ENCODE data around the gene SLC6A16.
"Not testable (repeated sequence)": the region's sequence is repeated elsewhere in the genome, so short reads cannot be mapped to it uniquely, and the experiment has no call there.

The SLC6A16 gene

DNA sequence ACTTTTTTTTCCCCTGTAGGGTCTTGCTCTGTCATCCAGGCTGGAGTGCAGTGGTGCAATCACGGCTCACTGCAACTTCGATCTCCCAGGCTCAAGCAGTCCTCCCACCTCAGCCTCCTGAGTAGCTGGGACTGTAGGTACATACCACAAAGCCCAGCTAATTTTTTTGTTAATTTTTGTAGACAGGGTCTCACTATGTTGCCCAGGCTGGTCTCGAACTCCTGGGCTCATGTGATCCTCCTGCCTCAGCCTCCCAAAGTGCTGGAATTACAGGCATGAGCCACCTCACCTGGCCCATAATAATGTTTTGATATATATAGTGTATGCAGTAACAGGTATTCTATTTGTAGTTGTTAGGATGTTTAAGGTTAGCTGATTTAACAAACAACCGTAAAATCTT lies 6.2 kb upstream of the SLC6A16 start:
- ATAC-seq, DNase-seq: not testable (repeated sequence)

DNA sequence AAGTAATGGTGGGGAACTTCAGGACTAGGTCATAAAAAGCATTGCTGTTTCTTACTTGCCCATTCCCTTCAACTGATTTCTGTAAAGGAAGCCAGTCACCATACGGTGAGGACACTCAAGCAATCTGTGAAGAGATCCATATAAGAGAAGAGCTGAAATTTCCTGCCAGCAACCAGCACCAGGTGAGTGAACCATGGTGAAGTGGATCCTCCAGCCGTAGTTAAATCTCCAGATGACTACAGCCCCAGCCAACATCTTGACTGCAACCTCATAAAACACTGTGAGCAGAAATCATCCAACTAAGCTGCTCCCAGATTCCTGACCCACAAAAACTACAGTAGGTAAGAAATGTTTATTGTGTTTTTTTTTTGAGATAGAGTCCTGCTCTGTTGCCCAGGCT lies 3.8 kb upstream of the SLC6A16 start:
- ATAC-seq, result no peak

DNA sequence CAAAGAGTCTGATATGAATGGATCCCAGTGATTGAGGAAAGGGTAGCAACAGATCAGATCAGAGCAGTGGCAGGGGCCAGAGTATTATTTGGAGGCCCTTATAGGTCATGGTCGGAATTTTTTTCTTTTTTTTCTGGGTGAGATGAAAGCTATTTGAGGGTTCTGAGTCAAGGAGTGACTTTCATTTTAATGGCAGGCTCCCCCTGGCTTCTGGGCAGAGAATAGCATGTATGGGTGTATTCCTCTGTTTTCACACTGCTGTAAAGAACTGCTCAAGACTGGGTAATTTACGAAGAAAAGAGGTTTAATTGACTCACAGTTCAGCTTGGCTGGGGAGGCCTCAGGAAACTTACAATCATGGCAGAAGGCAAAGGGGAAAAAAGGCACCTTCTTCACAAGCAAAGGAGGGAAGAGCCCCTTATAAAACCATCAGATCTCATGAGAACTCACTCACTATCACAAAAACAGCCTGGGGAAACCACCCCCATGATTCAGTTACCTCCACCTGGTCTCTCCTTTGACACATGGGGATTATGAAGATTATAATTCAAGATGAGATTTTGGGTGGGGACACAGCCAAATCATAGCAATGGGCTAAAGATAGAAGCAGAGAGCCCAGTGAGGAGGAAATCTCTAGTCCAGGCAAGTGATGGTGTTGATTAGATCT lies 3.0 kb upstream of the SLC6A16 start:
- ATAC-seq, result peak; percentile 46
- peak; percentile 61 for DNase-seq

More for the DNA sequence above, 3.8 kb upstream of the SLC6A16 start:
- DNase-seq, result no peak

DNA sequence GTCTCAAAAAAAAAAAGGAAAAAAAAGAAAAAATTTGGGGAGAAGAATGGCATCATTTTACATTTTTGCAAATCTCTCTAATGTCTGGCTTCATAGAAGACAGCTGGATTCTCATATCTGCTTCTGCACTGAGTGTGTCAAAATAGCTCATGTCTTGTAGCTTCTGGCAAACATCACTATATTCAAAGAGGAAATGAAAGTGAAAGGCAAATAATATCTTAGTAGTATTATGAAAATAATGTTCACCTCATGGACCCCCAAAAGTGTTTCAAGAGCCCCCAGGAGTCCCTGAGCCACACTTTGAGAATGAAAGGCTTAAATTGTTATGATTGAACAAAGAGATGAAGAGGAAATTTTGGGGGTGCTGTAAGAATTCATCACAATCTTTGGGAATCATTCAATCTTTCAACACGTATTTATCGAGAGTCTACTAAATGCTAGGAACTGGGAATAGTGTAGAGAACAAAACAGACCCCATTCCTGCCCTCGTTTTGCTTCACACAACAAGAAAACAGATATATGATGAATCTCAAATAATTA lies 1.2 kb upstream of the SLC6A16 start:
- no peak for ATAC-seq
- no peak for DNase-seq

DNA sequence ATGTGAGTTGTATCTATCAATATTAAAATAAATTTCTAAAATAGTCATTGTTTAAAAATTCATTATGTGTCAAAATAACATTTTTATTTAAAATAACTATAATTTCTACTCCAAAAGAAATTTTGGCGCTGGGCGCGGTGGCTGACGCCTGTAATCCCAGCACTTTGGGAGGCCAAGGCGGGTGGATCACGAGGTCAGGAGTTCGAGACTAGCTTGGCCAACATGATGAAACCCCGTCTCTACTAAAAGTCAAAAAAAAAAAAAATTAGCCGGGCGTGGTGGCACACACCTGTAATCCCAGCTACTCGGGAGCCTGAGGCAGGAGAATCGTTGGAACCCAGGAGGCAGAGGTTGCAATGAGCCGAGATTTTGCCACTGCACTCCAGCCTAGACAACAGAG lies 765 bp upstream of the SLC6A16 start:
- not testable (repeated sequence) for ATAC-seq, DNase-seq

DNA sequence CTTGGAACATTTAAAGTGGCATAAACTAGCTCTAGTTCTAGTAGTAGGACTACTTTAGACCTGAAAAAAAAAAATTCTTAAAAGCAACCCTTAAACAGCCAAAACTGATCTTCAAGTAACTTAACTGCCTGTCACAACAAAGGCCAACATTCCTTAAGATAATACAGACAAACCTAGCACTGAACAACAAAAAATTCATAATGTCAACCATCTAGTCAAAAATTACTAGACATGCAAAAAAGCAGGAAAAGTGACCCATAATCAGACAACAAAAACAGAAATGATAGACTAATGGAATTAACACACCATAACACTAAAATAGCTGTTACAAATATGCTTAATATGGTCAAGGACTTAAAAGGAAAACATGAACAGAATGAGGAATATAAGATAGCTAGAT lies 6.7 kb downstream of the SLC6A16 start:
- DNase-seq (no peak), ATAC-seq (no peak)

DNA sequence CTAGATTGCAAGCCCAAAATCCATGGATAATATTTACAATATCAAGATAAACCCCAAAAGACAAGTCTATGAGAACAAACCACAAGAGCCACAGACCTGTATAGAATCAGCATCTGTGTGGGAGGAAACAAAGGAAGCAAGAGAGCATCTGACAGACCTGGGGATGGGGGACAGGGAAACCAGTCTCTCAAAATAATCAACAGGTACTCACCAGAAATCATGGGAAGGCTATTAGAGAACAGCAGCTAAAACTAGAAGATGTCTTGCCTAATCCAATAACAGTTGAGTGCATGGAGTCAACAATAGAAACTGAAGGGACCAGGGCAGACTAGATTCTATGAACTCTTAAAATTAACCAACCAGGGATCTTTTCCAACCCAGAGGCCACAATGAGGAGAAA lies 8.7 kb downstream of the SLC6A16 start:
- ATAC-seq, result no peak
- DNase-seq, result no peak

DNA sequence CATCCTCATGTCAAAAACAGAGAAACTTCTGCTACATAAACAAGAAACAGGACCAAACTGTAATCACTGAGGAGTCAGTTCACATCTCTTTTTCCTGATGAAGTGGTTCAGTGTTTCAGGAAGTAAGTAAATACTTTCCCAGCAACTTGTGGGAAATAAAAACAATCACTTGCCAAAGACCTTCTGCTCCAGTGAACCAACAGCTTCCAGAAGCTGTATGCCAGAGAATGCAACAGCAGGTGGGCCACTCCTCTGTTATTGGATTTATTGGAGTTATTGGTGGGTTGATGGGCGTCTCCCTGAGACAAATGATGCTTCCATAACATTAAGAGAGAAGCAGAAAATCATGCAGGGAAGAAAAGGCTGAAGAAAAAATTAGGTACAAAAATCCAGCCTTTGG lies 9.9 kb downstream of the SLC6A16 start:
- ATAC-seq (no peak), DNase-seq (no peak)

DNA sequence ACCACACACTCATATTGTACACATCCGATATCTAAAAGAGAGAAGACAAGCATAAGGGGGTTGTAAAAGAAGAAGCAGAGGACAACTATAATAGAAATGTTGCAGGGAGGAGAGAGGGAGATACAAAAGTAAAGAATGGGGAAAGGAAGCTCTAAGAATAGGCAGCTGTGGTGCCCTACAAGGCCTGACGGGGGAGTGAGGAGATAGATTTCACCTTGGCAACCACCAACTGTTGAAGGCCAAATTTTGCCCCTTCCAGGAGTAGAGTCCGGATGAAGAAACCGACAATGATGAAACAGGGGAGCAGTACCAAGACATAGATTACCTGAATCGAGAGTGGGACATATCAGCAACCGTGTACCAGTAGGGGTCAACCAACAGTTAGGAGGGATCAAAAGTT lies 15.9 kb downstream of the SLC6A16 start:
- no peak for DNase-seq
- no peak for ATAC-seq

DNA sequence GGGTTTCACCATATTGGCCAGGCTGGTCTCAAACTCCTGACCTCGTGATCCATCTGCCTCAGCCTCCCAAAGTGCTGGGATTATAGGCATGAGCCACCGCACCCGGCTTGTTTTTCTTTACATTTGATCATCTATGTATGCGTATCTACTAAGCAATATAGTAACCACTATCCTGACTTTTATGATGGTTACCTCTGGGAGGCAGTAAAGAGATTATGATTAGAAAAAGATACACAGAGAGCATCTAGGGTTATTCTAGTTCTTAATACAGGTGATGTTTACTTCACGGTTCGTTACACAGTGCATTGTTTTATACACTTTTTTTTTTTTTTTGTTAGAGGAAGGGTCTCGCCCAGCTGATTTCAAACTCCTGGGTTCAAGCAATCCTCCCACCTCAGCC lies 18.3 kb downstream of the SLC6A16 start:
- not testable (repeated sequence) for DNase-seq, ATAC-seq

DNA sequence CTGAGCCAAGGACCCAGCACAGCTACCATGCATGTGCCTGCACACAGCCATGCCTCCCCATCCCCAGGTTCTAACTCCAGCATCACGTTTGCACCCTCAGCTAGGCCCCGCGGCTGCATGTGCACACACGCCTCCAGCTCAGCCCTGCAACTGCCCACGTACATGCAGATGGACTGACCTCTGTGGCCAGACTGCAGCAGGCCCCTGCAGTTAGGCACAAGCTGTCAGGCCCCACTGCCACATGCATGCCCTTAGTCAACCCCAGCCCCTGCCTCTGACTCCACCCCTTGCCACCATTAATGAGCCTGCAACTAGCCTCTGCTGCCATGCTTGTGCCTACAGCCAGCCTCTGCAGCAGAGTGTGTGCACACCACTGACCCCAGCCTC lies 23.1 kb downstream of the SLC6A16 start:
- ATAC-seq (no peak), DNase-seq (no peak)

DNA sequence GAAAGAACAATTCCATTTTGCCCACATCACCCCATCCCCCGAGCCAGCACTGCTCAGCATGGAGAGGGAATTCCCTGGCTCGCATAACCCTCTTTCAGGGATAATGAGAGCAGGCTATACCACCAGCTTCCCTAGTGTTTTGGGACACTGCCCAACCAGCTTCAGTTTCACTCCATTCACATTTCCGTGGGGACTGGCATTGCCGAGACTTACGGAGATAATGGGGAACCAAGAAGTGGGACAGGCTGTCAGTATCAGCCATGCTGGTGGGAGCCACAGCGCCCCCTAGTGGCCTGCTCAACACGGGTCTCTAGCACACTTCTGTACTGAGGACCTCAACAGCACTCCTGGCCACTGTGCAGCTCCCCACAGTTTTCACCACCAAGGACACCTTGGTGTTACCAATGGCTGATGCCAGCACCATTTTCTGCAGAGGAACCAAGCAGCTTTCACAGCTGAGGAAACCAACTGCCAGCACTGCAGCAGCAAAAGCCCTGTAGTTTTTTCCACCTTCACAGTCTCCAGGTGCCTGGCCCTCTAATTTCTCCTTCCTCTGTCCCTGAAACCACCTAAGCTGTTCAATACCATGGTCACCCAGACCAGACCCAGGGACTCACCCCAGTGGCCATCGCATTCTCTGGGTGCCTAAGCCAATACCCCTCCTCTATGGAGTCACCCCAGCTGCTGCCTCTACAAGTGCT lies 23.7 kb downstream of the SLC6A16 start:
- DNase-seq (peak; percentile 90), ATAC-seq (peak; percentile 100)

DNA sequence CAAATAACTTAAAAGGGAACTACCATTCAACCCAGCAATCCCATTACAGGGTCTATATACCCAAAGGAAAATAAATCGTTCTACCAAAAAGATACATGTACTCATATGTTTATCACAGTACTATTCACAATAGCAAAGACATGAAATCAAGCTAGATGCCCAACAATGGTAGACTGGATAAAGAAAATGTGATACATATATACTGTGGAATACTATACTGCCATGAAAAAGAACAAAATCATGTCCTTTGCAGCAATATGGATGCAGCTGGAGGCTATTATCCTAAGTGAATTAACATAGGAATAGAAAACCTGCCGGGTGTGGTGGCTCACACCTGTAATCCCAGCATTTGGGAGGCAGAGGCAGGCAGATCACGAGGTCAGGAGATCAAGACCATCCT lies 26.3 kb downstream of the SLC6A16 start:
- not testable (repeated sequence) for ATAC-seq, DNase-seq

DNA sequence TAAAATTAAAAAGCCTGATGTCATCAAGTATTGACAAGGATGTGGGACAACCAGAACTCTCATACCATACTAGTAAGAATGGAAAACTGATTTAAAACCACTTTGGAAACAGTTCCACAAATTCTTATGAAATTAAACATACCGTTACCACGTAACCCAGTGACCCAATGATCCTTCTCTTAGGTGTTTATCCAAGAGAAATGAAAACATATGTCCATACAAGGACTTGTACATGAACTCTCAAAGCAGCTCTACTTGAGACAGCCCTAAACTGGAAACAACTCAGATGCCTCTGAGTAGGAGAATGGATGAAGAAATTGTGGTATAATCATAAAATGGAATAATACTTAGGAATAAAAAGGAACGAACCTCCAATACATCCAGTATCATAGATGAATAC lies 27.6 kb downstream of the SLC6A16 start:
- ATAC-seq, result no peak
- DNase-seq, result no peak

DNA sequence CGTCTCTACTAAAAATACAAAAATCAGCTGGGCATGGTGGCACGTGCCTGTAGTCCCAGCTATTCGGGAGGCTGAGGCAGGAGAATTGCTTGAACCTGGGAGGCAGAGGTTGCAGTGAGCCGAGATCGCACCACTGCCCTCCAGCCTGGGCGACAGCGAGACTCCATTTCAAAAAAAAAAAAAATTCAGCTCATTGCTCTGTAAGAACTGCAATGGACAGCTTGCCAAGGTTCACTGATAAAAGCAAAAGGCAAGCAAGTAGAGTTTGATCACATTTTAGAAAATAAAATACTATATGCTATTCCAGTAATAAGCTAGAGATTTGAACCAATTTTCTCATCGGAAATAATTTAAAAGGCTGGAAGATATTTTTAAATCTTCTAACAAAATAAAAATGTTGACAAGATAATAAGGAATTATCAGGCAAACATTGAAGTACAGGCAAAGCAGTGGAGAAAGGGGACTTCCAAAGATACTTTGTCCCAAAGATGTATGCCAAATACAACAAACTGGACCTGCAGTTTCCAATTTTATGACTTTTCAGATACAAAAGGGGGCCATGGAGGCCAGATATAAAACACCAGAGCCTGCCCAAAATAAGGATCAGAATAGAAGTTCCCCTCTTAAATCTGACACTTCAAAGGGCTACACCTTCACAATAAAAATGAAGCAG lies 29.6 kb downstream of the SLC6A16 start:
- ATAC-seq, result no peak
- no peak for DNase-seq

DNA sequence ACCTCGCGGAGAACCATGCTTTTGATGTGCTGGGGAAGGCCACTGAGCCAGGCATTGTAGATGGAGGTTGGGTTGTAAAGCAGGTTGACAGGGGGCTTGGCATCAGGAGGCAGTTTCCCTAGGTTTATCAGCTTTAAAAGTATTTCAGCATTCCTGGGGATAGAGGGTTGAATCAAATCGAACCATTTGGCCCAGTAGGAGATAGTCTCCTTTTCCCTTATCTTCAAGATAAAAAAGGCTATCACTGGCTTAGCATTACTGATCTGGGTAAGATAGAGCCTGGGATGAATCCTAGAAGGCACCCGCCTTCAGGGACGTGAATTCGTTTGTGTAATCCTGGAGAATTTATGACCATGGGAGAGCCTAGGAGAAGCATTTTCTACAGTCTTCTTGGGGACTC lies 30.6 kb downstream of the SLC6A16 start:
- no peak for ATAC-seq
- no peak for DNase-seq

DNA sequence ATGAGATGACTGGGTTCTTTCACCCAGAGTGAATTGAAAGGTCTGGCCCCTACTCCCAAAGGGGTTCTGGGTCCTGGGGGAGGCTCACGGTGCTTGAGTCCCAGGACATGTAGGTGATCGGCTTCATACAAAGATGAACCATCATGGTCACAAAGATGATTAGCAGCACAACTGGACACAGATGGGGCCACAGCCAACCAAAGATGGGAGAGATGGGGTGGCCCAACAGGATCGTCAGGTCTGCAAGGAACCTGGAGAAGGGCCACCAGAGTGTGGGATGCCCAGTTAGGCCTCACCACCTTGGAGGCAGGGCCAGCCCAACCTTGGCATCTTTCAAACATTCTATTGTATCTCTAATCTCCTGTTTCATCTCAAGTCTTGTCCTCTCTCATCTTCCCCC lies 34.5 kb downstream of the SLC6A16 start:
- ATAC-seq (no peak), DNase-seq (no peak)

DNA sequence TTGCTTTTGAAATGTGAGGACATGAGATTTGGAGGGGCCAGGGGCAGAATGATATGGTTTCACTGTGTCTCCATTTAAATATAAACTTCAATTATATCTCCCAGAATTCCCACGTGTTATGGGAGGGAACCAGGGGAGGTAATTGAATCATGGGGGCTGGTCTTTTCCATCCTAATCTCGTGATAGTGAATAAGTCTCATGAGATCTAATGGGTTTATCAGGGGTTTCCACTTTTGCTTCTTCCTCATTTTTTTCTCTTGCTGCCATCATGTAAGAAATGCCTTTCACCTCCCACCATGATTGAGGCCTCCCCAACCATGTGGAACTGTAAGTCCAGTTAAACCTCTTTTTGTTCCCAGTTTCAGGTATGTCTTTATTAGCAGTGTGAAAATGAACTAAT lies 35.7 kb downstream of the SLC6A16 start:
- DNase-seq, ATAC-seq: not testable (repeated sequence)

DNA sequence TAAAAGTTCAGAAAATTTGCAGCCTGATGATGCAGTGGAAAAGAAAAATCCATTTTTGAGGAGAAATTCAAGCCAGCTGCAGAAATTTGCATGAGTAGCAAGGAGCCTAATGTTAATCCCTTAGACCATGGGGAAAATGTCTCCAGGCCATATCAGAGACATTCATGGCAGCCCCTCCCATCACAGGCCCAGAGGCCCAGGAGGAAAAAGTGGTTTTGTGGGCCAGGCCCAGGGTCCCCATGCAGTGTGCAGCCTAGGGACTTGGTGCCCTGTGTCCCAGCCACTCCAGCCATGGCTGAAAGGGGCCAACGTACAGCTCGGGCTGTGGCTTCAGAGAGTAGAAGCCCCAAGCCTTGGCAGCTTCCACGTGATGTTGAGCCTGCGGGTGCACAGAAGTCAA lies 36.8 kb downstream of the SLC6A16 start:
- not testable (repeated sequence) for ATAC-seq, DNase-seq

DNA sequence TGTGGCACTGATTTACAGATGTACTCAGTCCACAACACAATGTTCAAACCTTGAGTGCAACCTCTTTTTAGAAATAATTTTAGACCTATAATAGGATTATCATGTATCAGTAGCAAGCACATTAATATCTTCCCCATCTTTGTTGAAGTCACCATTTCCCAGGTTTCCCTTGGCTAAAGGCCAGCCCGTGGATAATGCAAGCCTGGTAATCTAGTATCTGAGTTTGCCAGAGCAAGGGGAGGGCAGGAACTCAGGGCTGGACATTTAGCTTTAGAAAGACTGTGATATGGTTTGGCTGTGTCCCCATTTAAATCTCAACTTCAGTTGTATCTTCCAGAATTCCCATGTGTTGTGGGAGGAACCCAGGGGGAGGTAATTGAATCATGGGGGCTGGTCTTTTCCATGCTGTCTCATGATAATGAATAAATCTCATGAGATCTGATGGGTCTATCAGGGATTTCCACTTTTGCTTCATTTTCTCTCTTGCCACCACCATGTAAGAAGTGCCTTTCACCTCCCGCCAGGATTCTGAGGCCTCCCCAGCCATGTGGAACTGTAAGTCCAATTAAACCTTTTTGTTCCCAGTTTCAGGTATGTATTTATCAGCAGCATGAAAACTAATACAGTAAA lies 37.7 kb downstream of the SLC6A16 start:
- no peak for ATAC-seq
- no peak for DNase-seq

DNA sequence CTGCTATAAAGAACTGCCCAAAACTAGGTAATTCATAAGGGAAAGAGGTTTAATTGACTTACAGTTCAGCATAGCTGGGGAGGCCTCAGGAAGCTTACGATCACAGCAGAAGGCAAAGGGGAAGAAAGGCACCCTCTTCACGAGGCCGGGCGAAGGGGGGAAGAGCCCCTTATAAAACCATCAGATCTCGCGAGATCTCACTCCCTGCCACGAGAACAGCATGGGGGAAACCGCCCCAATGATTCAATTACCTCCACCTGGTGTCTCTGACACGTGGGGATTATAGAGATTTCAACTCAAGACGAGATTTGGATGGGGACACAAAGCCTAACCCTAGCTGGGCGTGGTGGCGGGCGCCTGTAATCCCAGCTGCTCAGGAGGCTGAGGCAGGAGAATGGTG lies 42.8 kb downstream of the SLC6A16 start:
- ATAC-seq (no peak), DNase-seq (no peak)

DNA sequence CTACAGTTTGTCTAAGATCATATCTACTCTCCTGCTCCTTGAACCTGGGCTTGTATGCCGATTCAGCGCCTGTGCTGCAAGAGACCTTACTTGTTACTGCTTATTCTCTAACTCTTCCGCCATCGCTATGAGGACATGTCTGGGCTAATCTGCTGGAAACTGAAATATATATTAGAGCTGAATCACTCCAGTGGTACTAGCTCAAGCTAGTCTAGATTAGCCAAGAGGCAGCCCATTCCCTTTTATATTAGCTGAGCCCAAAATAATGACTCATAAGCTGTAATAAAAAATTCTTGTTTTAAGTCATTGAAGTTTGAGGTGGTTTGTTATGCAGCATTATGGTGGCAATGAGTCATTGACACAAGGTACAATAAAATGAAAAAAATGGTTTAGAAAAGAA lies 52.8 kb downstream of the SLC6A16 start:
- DNase-seq, result no peak
- peak; percentile 73 for ATAC-seq
